ENCODE data around the gene PAF1.

DNA sequence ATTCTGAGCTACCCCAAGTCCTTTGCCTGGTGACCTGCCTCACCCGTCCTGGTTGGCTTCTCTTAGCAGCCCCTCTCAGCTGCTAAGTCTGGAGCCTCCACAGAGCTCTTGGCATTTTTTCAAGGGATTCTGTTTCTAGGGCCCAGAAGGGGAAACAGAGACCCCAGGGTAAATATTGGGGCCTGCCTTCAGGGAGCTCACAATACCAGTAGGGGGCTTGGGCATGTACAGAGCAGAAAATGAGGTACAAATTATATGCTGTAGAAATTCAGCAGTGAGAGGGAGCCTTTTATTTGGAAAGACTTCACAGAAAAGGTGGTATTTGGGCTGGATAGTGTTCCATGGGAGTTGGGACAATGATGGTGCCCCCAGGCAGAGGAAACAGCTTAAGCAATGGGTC lies 45.0 kb downstream of the PAF1 start:
- TF ChIP-seq, protein P1, sequence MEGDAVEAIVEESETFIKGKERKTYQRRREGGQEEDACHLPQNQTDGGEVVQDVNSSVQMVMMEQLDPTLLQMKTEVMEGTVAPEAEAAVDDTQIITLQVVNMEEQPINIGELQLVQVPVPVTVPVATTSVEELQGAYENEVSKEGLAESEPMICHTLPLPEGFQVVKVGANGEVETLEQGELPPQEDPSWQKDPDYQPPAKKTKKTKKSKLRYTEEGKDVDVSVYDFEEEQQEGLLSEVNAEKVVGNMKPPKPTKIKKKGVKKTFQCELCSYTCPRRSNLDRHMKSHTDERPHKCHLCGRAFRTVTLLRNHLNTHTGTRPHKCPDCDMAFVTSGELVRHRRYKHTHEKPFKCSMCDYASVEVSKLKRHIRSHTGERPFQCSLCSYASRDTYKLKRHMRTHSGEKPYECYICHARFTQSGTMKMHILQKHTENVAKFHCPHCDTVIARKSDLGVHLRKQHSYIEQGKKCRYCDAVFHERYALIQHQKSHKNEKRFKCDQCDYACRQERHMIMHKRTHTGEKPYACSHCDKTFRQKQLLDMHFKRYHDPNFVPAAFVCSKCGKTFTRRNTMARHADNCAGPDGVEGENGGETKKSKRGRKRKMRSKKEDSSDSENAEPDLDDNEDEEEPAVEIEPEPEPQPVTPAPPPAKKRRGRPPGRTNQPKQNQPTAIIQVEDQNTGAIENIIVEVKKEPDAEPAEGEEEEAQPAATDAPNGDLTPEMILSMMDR (IDR thresholded peaks at IDR 0.05) = no peak
- no peak for TF ChIP-seq POLR2A (IDR thresholded peaks at IDR 0.05)

All from uterus (tissue), 2 donors.